ENCODE data around the gene EPC2. TPM values are rescaled to one million over a fixed set of nuclear protein-coding genes. Genes with fewer than 3 reads are reported as not detected.

EPC2 gene
- total and polyA plus RNA-seq, 2 donors (not counting 1 experiment from before 2014, with no cell fraction given), result 18.0 to 72.3 TPM

- TF ChIP-seq CTCF (IDR thresholded peaks at IDR 0.05), result no peak
- no peak for TF ChIP-seq EZH2 (IDR thresholded peaks at IDR 0.05; ENCODE audit: borderline replicate concordance, insufficient read depth, low read depth, low read length, poor library complexity, severe bottlenecking)
- peaks cover 93% of the 10 kb centered on the region for H3K4me1 Mint-ChIP-seq
- H4K20me1 ChIP-seq (ENCODE audit: control insufficient read depth, insufficient read depth, low read length, poor library complexity, severe bottlenecking), result peaks cover 71% of the 10 kb centered on the region
- H3K79me2 ChIP-seq (ENCODE audit: control insufficient read depth, insufficient read depth, low read length), result peaks cover 94% of the 10 kb centered on the region
- H3K4me3 Mint-ChIP-seq, result peak overlapping the region; percentile 2
- H3K4me1 ChIP-seq (ENCODE audit: control insufficient read depth in 2 of 2, insufficient read depth in 2 of 2, low read length in 2 of 2), result peaks cover 48 to 53% of the 10 kb centered on the region in 2 donors
- H3K4me2 ChIP-seq (replicated peaks; ENCODE audit: low read depth, low read length, poor library complexity, severe bottlenecking), result no peak overlapping the region
- no peak overlapping the region for H3K9ac ChIP-seq (ENCODE audit: low read length)
- H3K27me3 ChIP-seq (replicated peaks in 1 of 4; ENCODE audit: control extremely low read depth in 1 of 4, control insufficient read depth in 3 of 4, insufficient read depth in 4 of 4, low read length in 3 of 4), result no peaks in the 10 kb centered on the region
- ChIA-PET POLR2A (no interaction called here), CTCF (interaction anchor here (1.1 kb wide), 1 partner anchor 28 kb away, joined by 3 read pairs; no protein-coding TSS in a partner anchor)
- ATAC-seq (ENCODE audit: low read depth) (no peak), DNase-seq (no peak)
- H2AFZ ChIP-seq (ENCODE audit: insufficient read depth, low read depth, low read length, poor library complexity, severe bottlenecking), result no peak overlapping the region
- no peaks in the 10 kb centered on the region for H3K9me3 Mint-ChIP-seq (ENCODE audit: insufficient read depth)
- intact Hi-C loops (cut with micrococcal nuclease), result no loop called here
- no peak overlapping the region for H3K4me3 ChIP-seq (ENCODE audit: control extremely low read depth in 1 of 5, extremely low read depth in 1 of 5, insufficient read depth in 1 of 5, low read depth in 2 of 5, low read length in 4 of 5)
- no peaks in the 10 kb centered on the region for H3K27me3 Mint-ChIP-seq
- no peak overlapping the region for H3K27ac Mint-ChIP-seq
- H3K36me3 ChIP-seq (replicated peaks in 1 of 2; ENCODE audit: control extremely low read depth in 1 of 2, control insufficient read depth in 1 of 2, extremely low read depth in 1 of 2, insufficient read depth in 2 of 2, low read length in 1 of 2), result peaks cover 0 to 12% of the 10 kb centered on the region in 2 experiments
- H3K27ac ChIP-seq (ENCODE audit: low read length in 2 of 2), result no peak overlapping the region
- WGBS (ENCODE audit: insufficient coverage), result 100% methylated on average over 5 of the region's 6 CpGs
- H3K9me3 ChIP-seq (ENCODE audit: control extremely low read depth in 1 of 3, control insufficient read depth in 2 of 3, insufficient read depth in 1 of 3, low read length in 2 of 3), result peaks cover 2 to 6% (median 6%) of the 10 kb centered on the region in 3 donors
Observed at GRCh38 chr2:148719195-148719749, 74.7 kb downstream of the EPC2 start.

DNA sequence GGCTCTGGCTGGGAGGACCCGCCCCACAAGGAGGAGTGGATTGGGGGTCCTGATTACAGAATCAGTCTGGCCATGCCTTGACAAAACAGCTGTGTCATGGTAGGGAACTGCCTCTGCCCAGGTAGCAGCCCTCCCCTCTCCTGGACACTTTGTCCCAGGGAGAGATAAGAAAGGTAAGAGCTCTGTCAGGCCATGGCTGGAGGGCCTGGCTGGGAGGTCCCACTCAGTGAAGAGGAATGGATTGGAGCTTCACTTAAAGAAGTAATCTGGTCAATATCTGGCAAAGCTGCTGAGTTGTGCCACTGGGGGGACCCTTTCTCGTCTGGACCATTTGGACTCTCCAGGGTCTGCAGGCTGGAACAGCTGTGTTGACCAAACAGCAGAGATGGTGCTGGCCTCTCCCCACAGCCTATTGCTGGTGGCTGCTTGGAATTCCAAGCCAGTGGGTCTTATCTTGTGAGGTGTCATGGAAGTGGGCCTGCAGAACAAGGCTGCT is 75.4 kb downstream of the EPC2 start:
- no peak overlapping the region for H3K4me3 ChIP-seq (ENCODE audit: control extremely low read depth in 1 of 5, extremely low read depth in 1 of 5, insufficient read depth in 1 of 5, low read depth in 2 of 5, low read length in 4 of 5)

More for the DNA sequence above, 75.4 kb downstream of the EPC2 start:
- peaks cover 75% of the 10 kb centered on the region for H4K20me1 ChIP-seq (ENCODE audit: control insufficient read depth, insufficient read depth, low read length, poor library complexity, severe bottlenecking)
- H3K27ac ChIP-seq (ENCODE audit: low read length in 2 of 2), result no peak overlapping the region
- H3K36me3 ChIP-seq (replicated peaks in 1 of 2; ENCODE audit: control extremely low read depth in 1 of 2, control insufficient read depth in 1 of 2, extremely low read depth in 1 of 2, insufficient read depth in 2 of 2, low read length in 1 of 2), result peaks cover 0 to 12% of the 10 kb centered on the region in 2 experiments
- H3K9me3 ChIP-seq (ENCODE audit: control extremely low read depth in 1 of 3, control insufficient read depth in 2 of 3, insufficient read depth in 1 of 3, low read length in 2 of 3), result peaks cover 2 to 4% (median 2%) of the 10 kb centered on the region in 3 donors
- no peak overlapping the region for H3K9ac ChIP-seq (ENCODE audit: low read length)
- intact Hi-C loops (cut with micrococcal nuclease), result no loop called here
- H3K4me2 ChIP-seq (replicated peaks; ENCODE audit: low read depth, low read length, poor library complexity, severe bottlenecking), result no peak overlapping the region
- Mint-ChIP-seq H3K4me3 (no peak overlapping the region), H3K27me3 (no peaks in the 10 kb centered on the region), H3K27ac (no peak overlapping the region), H3K4me1 (peaks cover 92% of the 10 kb centered on the region), H3K9me3 (ENCODE audit: insufficient read depth) (no peaks in the 10 kb centered on the region)
- peaks cover 46 to 49% of the 10 kb centered on the region in 2 donors for H3K4me1 ChIP-seq (ENCODE audit: control insufficient read depth in 2 of 2, insufficient read depth in 2 of 2, low read length in 2 of 2)
- POLR2A ChIA-PET, result no interaction called here
- H3K27me3 ChIP-seq (replicated peaks in 1 of 4; ENCODE audit: control extremely low read depth in 1 of 4, control insufficient read depth in 3 of 4, insufficient read depth in 4 of 4, low read length in 3 of 4), result no peaks in the 10 kb centered on the region
- no peak for ATAC-seq (ENCODE audit: low read depth)
- peaks cover 96% of the 10 kb centered on the region for H3K79me2 ChIP-seq (ENCODE audit: control insufficient read depth, insufficient read depth, low read length)
- CTCF ChIA-PET, result no interaction called here
- WGBS (ENCODE audit: insufficient coverage), result 100% methylated on average over 1 of the region's 2 CpGs
- TF ChIP-seq CTCF (IDR thresholded peaks at IDR 0.05), result no peak
- no peak for TF ChIP-seq EZH2 (IDR thresholded peaks at IDR 0.05; ENCODE audit: borderline replicate concordance, insufficient read depth, low read depth, low read length, poor library complexity, severe bottlenecking)
- H2AFZ ChIP-seq (ENCODE audit: insufficient read depth, low read depth, low read length, poor library complexity, severe bottlenecking), result no peak overlapping the region
- no peak for DNase-seq
